Panc1 (cell line): ENCODE data around the gene DUSP9. TPM values are rescaled to one million over a fixed set of nuclear protein-coding genes. Genes with fewer than 3 reads are reported as not detected.

Source experiments
- ATAC-seq: fragments of 200-7000 bp; cut with Tn5 transposase; 2 replicates; pipeline ENCODE4 v1.9.1; 2020; ENCODE audit warnings: mild to moderate bottlenecking, moderate library complexity
- BruUV-seq: library from RNA; stranded (reverse); fragments of 400-500 nt; replicated peaks from 2 replicates; lab custom pipeline; 2021; lab: Mats Ljungman, UMichigan
- CTCF ChIA-PET: fragments of 300-600 bp; sonication (Branson Sonifier 250); formaldehyde crosslinking; loops from one replicate; lab custom pipeline; 2022; ENCODE audit warnings: antibody characterized with exemption; lab: Charles Lee
- POLR2A ChIA-PET: fragments of 300-600 bp; sonication (Branson Sonifier 250); formaldehyde crosslinking; loops from one replicate; lab custom pipeline; 2022; ENCODE audit warnings: antibody characterized with exemption; lab: Charles Lee
- DNase-seq: peaks from one replicate; pipeline ENCODE4 v3.0.0-alpha.2; 2010; ENCODE audit warnings: low read depth, low spot score
- H3K27ac ChIP-seq: 2 replicates; pipeline ENCODE4 v1.5.1; 2011; ENCODE audit warnings: mild to moderate bottlenecking, low read length, inconsistent platforms
- H3K27me3 ChIP-seq: fragments of 200-500 bp; sonication (Bioruptor generic); 2 replicates; pipeline ENCODE4 v1.6.0; 2014; ENCODE audit warnings: low read length, inconsistent platforms; ENCODE audit not compliant: control insufficient read depth, insufficient read depth
- H3K36me3 ChIP-seq: fragments of 200-500 bp; sonication (Bioruptor generic); 2 replicates; pipeline ENCODE4 v1.5.1; 2014; ENCODE audit warnings: inconsistent platforms, mild to moderate bottlenecking, low read length, moderate library complexity; ENCODE audit not compliant: control insufficient read depth, insufficient read depth
- H3K4me1 ChIP-seq: 2 replicates; pipeline ENCODE4 v1.5.1; 2011; ENCODE audit warnings: inconsistent platforms, mild to moderate bottlenecking, low read length, moderate library complexity; ENCODE audit not compliant: control insufficient read depth, insufficient read depth
- H3K4me3 ChIP-seq, 2 experiments: 2 replicates each; pipeline ENCODE4 v1.5.1; 2011 to 2012; ENCODE audit warnings: low read depth in 2 of 2, low read length in 2 of 2, mild to moderate bottlenecking in 2 of 2, inconsistent platforms in 1 of 2, moderate library complexity in 1 of 2
- H3K9me3 ChIP-seq: fragments of 200-500 bp; sonication (Bioruptor generic); 2 replicates; pipeline ENCODE4 v1.5.1; 2014; ENCODE audit warnings: low read depth, mild to moderate bottlenecking, inconsistent platforms, low read length, moderate library complexity; ENCODE audit not compliant: control insufficient read depth, insufficient read depth
- CTCF ChIP-seq: fragments of 450-650 bp; IDR thresholded peaks from 2 replicates; pipeline ENCODE4 v1.5.1; 2017; ENCODE audit warnings: mild to moderate bottlenecking
- POLR2AphosphoS5 ChIP-seq: IDR thresholded peaks from 2 replicates; pipeline ENCODE4 v1.6.1; 2012; ENCODE audit warnings: mild to moderate bottlenecking, low read depth, low read length, moderate library complexity
- REST ChIP-seq, 2 experiments: IDR thresholded peaks; 2 replicates each; pipeline ENCODE4 v1.6.1; 2011 to 2012; ENCODE audit warnings: low read depth in 2 of 2, control low read depth in 1 of 2, low read length in 1 of 2, mild to moderate bottlenecking in 1 of 2, moderate library complexity in 1 of 2; ENCODE audit not compliant: insufficient read depth in 1 of 2
- SIN3A ChIP-seq: IDR thresholded peaks from 2 replicates; pipeline ENCODE4 v1.6.1; 2012; ENCODE audit warnings: low read depth, mild to moderate bottlenecking, low read length, moderate library complexity, borderline replicate concordance; ENCODE audit not compliant: insufficient read depth
- TCF7L2 ChIP-seq: IDR thresholded peaks from 2 replicates; pipeline ENCODE4 v1.6.1; 2011; ENCODE audit warnings: mild to moderate bottlenecking, low read depth, low read length, inconsistent platforms
- in situ Hi-C: cut with HindIII; loops from 2 replicates; pipeline ENCODE4 v1.10.0; 2016; ENCODE audit warnings: low sequenced_read_pairs, low pct_unique_long_range_greater_than_20kb
- intact Hi-C: fragments of 100-400 bp; cut with micrococcal nuclease; formaldehyde crosslinking; loops from one replicate; pipeline ENCODE4 v1.10.0; 2022; ENCODE audit not compliant: unreplicated experiment
- total RNA-seq: library from RNA; stranded (reverse); gene quantifications from one replicate; pipeline ENCODE4 v1.2.1, GENCODE V29; 2021; ENCODE audit not compliant: unreplicated experiment

DUSP9 gene
- total RNA-seq, 1 experiment from 2014 or later, result 7.1 TPM

GRCh38 chrX:153625271-153626024, 21.6 kb upstream of the DUSP9 start:
- BruUV-seq, result no TSS peak
- intact Hi-C loops (no loop called here), in situ Hi-C loops (no loop called here)
- TF ChIP-seq TCF7L2, result no peak
- TF ChIP-seq POLR2AphosphoS5, result no peak
- TF ChIP-seq REST (IDR thresholded peaks at IDR 0.05; ENCODE audit: insufficient read depth in 1 of 2, low read depth in 2 of 2, low read length in 1 of 2), result no peak
- no peak for TF ChIP-seq SIN3A
- Histone ChIP-seq H3K27me3 (no peaks in the 10 kb centered on the region), H3K4me3 (no peak overlapping the region), H3K36me3 (no peaks in the 10 kb centered on the region), H3K9me3 (no peaks in the 10 kb centered on the region), H3K4me1 (no peaks in the 10 kb centered on the region), H3K27ac (no peak overlapping the region)
- ChIA-PET CTCF (no interaction called here), POLR2A (interaction anchor here (0.6 kb wide), 1 partner anchor 64 kb away, joined by 4 read pairs; no protein-coding TSS in a partner anchor)
- no peak for DNase-seq
- ATAC-seq, result no peak

- in situ Hi-C loops (no loop called here), intact Hi-C loops (no loop called here)
- Histone ChIP-seq H3K36me3 (no peaks in the 10 kb centered on the region), H3K27ac (no peak overlapping the region), H3K4me1 (no peaks in the 10 kb centered on the region), H3K27me3 (no peaks in the 10 kb centered on the region), H3K9me3 (no peaks in the 10 kb centered on the region), H3K4me3 (no peak overlapping the region)
- BruUV-seq, result no TSS peak
- DNase-seq (no peak), ATAC-seq (no peak)
- POLR2A ChIA-PET, result no interaction called here
- CTCF ChIA-PET, result no interaction called here
- TF ChIP-seq SIN3A (no peak), TCF7L2 (no peak), REST (IDR thresholded peaks at IDR 0.05; ENCODE audit: insufficient read depth in 1 of 2, low read depth in 2 of 2, low read length in 1 of 2) (no peak), CTCF (no peak), POLR2AphosphoS5 (no peak)
Measured at GRCh38 chrX:153626025-153626633, 20.9 kb upstream of the DUSP9 start.
